Thoracic aorta (tissue), 2 donors: ENCODE results near the gene ANGPTL1. TPM values are rescaled to one million over a fixed set of nuclear protein-coding genes. Genes with fewer than 3 reads are reported as not detected.

ENCODE experiments used
- ATAC-seq: fragments of 150-250 bp; one replicate; pipeline ENCODE4 v1.8.0; 2017; ENCODE audit warnings: low read depth; ENCODE audit not compliant: insufficient number of reproducible peaks, low FRiP score
- DNase-seq: peaks from one replicate; pipeline ENCODE4 v3.0.0-alpha.2; 2020; ENCODE audit warnings: low spot score
- H3K27ac ChIP-seq, 2 donors: fragments of 200-600 bp; sonication (generic); 1 replicate in 1 of 2; 2 replicates in 1 of 2; pipeline ENCODE4 v1.5.1; 2016; ENCODE audit warnings: mild to moderate bottlenecking in 2 of 2, moderate library complexity in 2 of 2
- H3K27me3 ChIP-seq: fragments of 200-600 bp; sonication (generic); replicated peaks from 2 replicates; pipeline ENCODE4 v1.6.0; 2016; ENCODE audit warnings: mild to moderate bottlenecking; ENCODE audit not compliant: insufficient read depth
- H3K36me3 ChIP-seq: fragments of 200-600 bp; sonication (generic); one replicate; pipeline ENCODE4 v1.5.1; 2016
- H3K4me1 ChIP-seq, 2 donors: fragments of 200-600 bp; sonication (generic); 1 replicate in 1 of 2; 2 replicates in 1 of 2; pipeline versions ENCODE4 v1.5.1 to v1.6.0; 2016; ENCODE audit warnings: low read depth in 2 of 2, mild to moderate bottlenecking in 1 of 2; ENCODE audit not compliant: control insufficient read depth in 1 of 2
- H3K4me3 ChIP-seq: fragments of 200-600 bp; sonication (generic); 2 replicates; pipeline ENCODE4 v1.5.1; 2016; ENCODE audit warnings: mild to moderate bottlenecking
- H3K9me3 ChIP-seq: fragments of 200-600 bp; sonication (generic); 2 replicates; pipeline ENCODE4 v1.5.1; 2016
- total RNA-seq, 2 donors: library from RNA; depleted of rRNA; stranded (reverse); fragments of >200 nt; gene quantifications; one replicate each; pipeline versions ENCODE4 v1.1.0 to v1.2.3, GENCODE V29; 2016
- TF ChIP-seq, protein P1 (sequence below): fragments of 200-600 bp; sonication (generic); IDR thresholded peaks from one replicate; pipeline ENCODE4 v1.5.1; 2019; ENCODE audit warnings: antibody characterized with exemption

The ANGPTL1 gene
- total RNA-seq, 2 donors from 2014 or later = 51.0 to 110 TPM

DNA sequence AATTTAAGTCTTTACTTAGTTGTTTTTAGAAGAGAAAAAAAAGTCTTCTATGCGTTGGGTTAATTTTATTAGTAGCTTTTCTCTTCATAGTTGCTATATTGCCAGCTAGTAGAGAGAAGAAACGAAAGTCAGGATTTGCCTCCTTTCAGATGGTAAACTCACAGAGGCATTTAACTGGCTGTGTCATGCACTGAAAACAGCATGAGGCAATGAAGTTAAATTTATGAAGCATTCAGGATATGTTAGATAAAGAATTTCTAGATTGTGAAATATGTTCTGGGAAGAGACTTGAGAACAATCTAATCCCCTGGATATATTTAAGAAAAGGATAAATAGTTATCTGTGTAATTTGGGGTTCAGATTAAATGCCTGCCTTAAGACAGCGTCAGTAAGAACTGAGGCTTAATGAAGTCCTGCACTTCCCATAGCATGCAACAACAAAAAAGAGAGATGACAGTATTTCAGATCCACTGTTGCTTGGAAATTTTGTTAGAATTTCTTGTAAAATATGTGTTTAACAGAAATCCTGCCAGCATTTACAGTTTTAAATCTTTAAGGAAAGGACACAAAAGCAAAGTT is 1.7 kb downstream of the ANGPTL1 start:
- ATAC-seq = no peak

DNA sequence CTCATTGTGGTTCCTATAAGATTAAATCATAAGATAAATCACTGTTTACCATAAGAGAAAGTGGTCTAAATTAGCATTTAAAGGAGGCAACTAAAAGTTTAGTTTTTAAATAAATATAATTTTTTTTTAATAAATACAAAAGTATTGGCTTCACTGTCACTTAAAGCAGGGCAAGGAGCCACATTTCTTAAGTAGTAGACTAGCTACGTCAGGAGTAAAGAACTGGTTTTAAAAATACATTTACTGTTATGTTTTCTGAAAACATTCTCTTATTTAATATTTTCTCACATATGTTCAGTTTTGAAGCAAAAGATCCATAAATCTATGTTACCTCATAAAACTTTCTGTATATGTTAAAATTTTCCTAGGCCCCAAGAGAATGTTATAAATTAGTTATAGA is 2.2 kb downstream of the ANGPTL1 start:
- H3K27ac ChIP-seq = peak overlapping the region; percentile 18 to 41
- no peaks in the 10 kb centered on the region for H3K9me3 ChIP-seq
- H3K4me3 ChIP-seq = peak overlapping the region; percentile 67
- DNase-seq (no peak), ATAC-seq (no peak)
- peaks cover 6 to 26% of the 10 kb centered on the region in 2 donors for H3K4me1 ChIP-seq
- H3K27me3 ChIP-seq = no peaks in the 10 kb centered on the region
- H3K36me3 ChIP-seq = no peaks in the 10 kb centered on the region
- TF ChIP-seq, protein P1, sequence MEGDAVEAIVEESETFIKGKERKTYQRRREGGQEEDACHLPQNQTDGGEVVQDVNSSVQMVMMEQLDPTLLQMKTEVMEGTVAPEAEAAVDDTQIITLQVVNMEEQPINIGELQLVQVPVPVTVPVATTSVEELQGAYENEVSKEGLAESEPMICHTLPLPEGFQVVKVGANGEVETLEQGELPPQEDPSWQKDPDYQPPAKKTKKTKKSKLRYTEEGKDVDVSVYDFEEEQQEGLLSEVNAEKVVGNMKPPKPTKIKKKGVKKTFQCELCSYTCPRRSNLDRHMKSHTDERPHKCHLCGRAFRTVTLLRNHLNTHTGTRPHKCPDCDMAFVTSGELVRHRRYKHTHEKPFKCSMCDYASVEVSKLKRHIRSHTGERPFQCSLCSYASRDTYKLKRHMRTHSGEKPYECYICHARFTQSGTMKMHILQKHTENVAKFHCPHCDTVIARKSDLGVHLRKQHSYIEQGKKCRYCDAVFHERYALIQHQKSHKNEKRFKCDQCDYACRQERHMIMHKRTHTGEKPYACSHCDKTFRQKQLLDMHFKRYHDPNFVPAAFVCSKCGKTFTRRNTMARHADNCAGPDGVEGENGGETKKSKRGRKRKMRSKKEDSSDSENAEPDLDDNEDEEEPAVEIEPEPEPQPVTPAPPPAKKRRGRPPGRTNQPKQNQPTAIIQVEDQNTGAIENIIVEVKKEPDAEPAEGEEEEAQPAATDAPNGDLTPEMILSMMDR = no peak

More for the DNA sequence above, 1.7 kb downstream of the ANGPTL1 start:
- no peak for DNase-seq
- H3K27me3 ChIP-seq = no peaks in the 10 kb centered on the region
- H3K4me1 ChIP-seq = peaks cover 6 to 26% of the 10 kb centered on the region in 2 donors
- peak overlapping the region; percentile 67 for H3K4me3 ChIP-seq
- no peaks in the 10 kb centered on the region for H3K9me3 ChIP-seq
- peak overlapping the region; percentile 18 to 41 for H3K27ac ChIP-seq
- no peaks in the 10 kb centered on the region for H3K36me3 ChIP-seq
- TF ChIP-seq, protein P1 = no peak

DNA sequence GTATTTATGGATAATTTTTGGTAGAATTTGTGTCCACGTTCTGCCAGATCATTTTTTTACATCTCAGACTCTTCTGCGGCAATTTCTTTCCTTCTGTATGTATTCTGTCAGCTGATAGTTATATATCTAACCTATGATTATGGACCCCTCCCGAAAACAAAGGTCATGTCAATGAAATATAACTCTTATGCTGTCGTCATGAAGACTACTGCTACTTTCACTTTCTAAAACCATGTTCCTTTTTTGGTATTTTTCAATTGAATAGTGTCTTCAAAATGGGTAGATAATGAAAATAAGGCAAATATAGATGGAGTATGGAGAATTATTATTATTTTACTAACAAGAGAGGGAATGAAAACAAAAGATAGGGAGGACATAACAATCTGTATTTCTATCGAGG is 3.2 kb downstream of the ANGPTL1 start:
- peak overlapping the region in 1 of 2 donors; percentile 18 for H3K27ac ChIP-seq
- ATAC-seq (no peak), DNase-seq (no peak)
- H3K9me3 ChIP-seq = no peaks in the 10 kb centered on the region
- H3K27me3 ChIP-seq = no peaks in the 10 kb centered on the region
- TF ChIP-seq, protein P1 = no peak
- H3K36me3 ChIP-seq = no peaks in the 10 kb centered on the region
- peak overlapping the region; percentile 67 for H3K4me3 ChIP-seq
- H3K4me1 ChIP-seq = peaks cover 6 to 29% of the 10 kb centered on the region in 2 donors

DNA sequence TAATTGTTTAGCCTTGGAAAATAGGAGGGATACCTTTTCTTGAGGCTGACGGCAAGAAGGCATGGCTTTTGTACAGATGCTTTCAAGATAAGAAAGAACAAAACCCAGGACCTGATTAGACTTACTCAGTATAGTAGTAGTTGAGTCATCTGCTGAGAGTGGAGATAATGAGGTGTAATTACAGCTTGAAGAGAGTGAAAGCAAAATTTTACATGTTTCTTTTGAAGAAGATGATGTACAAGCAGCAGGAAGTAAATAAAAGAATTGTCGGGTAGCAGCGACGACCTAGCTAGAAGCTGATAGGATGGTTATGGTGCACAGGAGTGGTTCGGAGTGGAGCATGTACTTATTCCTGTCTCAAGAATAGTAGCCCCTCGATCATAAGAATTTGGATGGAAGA is 6.6 kb downstream of the ANGPTL1 start:
- H3K4me3 ChIP-seq = no peak overlapping the region
- H3K4me1 ChIP-seq = peaks cover 0 to 13% of the 10 kb centered on the region in 2 donors
- no peaks in the 10 kb centered on the region for H3K9me3 ChIP-seq
- ATAC-seq = no peak
- H3K27me3 ChIP-seq = no peaks in the 10 kb centered on the region
- DNase-seq = no peak
- no peaks in the 10 kb centered on the region for H3K36me3 ChIP-seq
- TF ChIP-seq, protein P1 = no peak
- no peak overlapping the region for H3K27ac ChIP-seq

DNA sequence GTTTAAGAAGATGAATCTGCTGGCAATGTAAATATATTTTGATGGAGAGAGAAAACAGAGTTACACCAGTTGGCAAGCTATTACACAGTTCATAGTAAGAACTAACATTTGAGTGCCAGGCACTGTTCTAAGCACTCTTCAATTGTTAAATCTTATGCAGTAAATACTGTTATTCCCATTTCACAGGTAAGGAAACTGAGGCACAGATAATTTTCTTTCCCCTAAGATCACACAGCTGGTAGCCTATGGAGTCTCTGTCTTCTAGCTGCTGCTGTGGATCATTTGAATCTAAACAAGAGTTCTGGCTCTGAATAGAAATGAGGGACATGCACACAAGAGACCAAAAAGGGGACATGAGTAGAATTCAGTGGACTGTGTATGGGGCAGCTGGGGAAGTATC is 8.0 kb downstream of the ANGPTL1 start:
- Histone ChIP-seq H3K27me3 (no peaks in the 10 kb centered on the region), H3K9me3 (no peaks in the 10 kb centered on the region), H3K4me1 (peaks cover 0 to 13% of the 10 kb centered on the region in 2 donors), H3K36me3 (no peaks in the 10 kb centered on the region), H3K4me3 (no peak overlapping the region), H3K27ac (no peak overlapping the region)
- TF ChIP-seq, protein P1 = no peak
- ATAC-seq (no peak), DNase-seq (no peak)
